Breast epithelium (tissue), 3 donors: ENCODE measurements around the gene TBC1D2.

Source experiments
- POLR2A ChIP-seq: fragments of 450-650 bp; IDR thresholded peaks from one replicate; pipeline ENCODE4 v1.6.1; 2016; ENCODE audit warnings: antibody characterized with exemption, mild to moderate bottlenecking, moderate library complexity
- TF ChIP-seq, protein P1 (sequence below), 3 donors: fragments of 450-650 bp; IDR thresholded peaks; one replicate each; pipeline ENCODE4 v1.5.1; 2016 to 2017; ENCODE audit warnings: antibody characterized with exemption in 3 of 3, mild to moderate bottlenecking in 3 of 3, moderate library complexity in 3 of 3

GRCh38 chr9:98281281-98281680 is 25.8 kb upstream of the TBC1D2 start:
- TF ChIP-seq, protein P1, sequence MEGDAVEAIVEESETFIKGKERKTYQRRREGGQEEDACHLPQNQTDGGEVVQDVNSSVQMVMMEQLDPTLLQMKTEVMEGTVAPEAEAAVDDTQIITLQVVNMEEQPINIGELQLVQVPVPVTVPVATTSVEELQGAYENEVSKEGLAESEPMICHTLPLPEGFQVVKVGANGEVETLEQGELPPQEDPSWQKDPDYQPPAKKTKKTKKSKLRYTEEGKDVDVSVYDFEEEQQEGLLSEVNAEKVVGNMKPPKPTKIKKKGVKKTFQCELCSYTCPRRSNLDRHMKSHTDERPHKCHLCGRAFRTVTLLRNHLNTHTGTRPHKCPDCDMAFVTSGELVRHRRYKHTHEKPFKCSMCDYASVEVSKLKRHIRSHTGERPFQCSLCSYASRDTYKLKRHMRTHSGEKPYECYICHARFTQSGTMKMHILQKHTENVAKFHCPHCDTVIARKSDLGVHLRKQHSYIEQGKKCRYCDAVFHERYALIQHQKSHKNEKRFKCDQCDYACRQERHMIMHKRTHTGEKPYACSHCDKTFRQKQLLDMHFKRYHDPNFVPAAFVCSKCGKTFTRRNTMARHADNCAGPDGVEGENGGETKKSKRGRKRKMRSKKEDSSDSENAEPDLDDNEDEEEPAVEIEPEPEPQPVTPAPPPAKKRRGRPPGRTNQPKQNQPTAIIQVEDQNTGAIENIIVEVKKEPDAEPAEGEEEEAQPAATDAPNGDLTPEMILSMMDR (IDR thresholded peaks at IDR 0.05), result no peak
- no peak for TF ChIP-seq POLR2A
